Pancreas (tissue), 10 donors: Measurements from ENCODE around the gene ATP9B. TPM values are rescaled to one million over a fixed set of nuclear protein-coding genes. Genes with fewer than 3 reads are reported as not detected.
"Not testable (repeated sequence)": the region's sequence is repeated elsewhere in the genome, so short reads cannot be mapped to it uniquely, and the experiment has no call there.

ENCODE experiments used
- ATAC-seq, 4 donors: fragments of 200-7000 bp; cut with Tn5 transposase; one replicate each; pipeline versions ENCODE4 v1.8.0 to v1.9.1; 2020; ENCODE audit warnings: mild to moderate bottlenecking in 4 of 4, moderate library complexity in 4 of 4
- DNase-seq, 6 donors: peaks; one replicate each; pipeline ENCODE4 v3.0.0-alpha.2; 2020
- FAIRE-seq: peaks from 2 replicates; lab custom pipeline; 2012; peaks lifted over from hg19 to GRCh38; lab: Jason Lieb, UNC
- H3K27ac ChIP-seq, 4 donors: fragments of 200-600 bp; sonication (generic); 1 replicate in 3 of 4; 2 replicates in 1 of 4; pipeline versions ENCODE4 v1.5.0 to v1.8.0; 2020
- H3K27me3 ChIP-seq, 4 donors: fragments of 200-600 bp; one replicate each; pipeline ENCODE4 v1.8.0; 2021
- H3K36me3 ChIP-seq, 3 donors: fragments of 200-600 bp; sonication (generic) in 1 of 3; one replicate each; pipeline versions ENCODE4 v1.5.0 to v1.8.0; 2020 to 2021
- H3K4me1 ChIP-seq, 3 donors: fragments of 200-600 bp; one replicate each; pipeline ENCODE4 v1.8.0; 2021
- H3K4me3 ChIP-seq, 4 donors: fragments of 200-600 bp; sonication (generic) in 2 of 4; one replicate each; pipeline versions ENCODE4 v1.5.0 to v1.8.0; 2020 to 2021
- H3K9me3 ChIP-seq, 4 donors: fragments of 200-600 bp; one replicate each; pipeline ENCODE4 v1.8.0; 2021
- CTCF ChIP-seq, 4 donors: fragments of 200-600 bp; sonication (generic) in 3 of 4; IDR thresholded peaks; one replicate each; pipeline versions ENCODE4 v1.5.0 to v1.8.0; 2021; ENCODE audit warnings: antibody characterized with exemption in 4 of 4
- WGBS, 2 donors: extraction: QIAGEN DNeasy Blood & Tissue Kit; methylation state at CpG; one replicate each; pipeline ENCODE4 v1.1.7; 2013; 5-methylcytosine and 5-hydroxymethylcytosine counted together
- intact Hi-C, 3 donors: fragments of 100-400 bp; cut with DNase I; formaldehyde crosslinking; loops; one replicate each; pipeline versions ENCODE4 v1.11.1 to v1.14.2; 2022
- polyA plus RNA-seq, 2 donors: library from polyadenylated mRNA; stranded (reverse); fragments of 200-250 nt; gene quantifications; one replicate each; pipeline ENCODE4 v1.2.3, GENCODE V29; 2013
- total RNA-seq, 6 donors: library from RNA; stranded (reverse); fragmentation: NEBNext Ultra II Directional in 4 of 6; extraction: Animal tissue kit (Norgen Biotek cat#: 25700) in 4 of 6; gene quantifications; one replicate each; pipeline versions ENCODE4 v1.2.1 to v1.2.4, GENCODE V29; 2021 to 2023
- donor health status: healthy with polysubstance abuse.
- donor health status: DM: no; HTN: no; CAD: no; lungs with moderate emphysema.
- donor health status: DM: no; HTN: no; CAD: no.
- donor health status: control.
- donor health status: control.
- donor health status: Bipolar disorder and iron deficiency.
- donor health status: DM: yes; HTN: yes; CAD: no.
- donor health status: DM: no; HTN: no; CAD: no.
- donor health status: DM: no; HTN: no; CAD: no.
- donor health status: DM: yes; HTN: yes; CAD: no.

Gene ATP9B
- total and polyA plus RNA-seq, 8 donors = 10.2 to 19.0 (median 15.5) TPM

- no peak for TF ChIP-seq CTCF (IDR thresholded peaks at IDR 0.05)
- H3K27ac ChIP-seq = no peak overlapping the region
- 89 to 90% methylated on average over 11 of the region's 11 CpGs for WGBS, 2 donors
- DNase-seq (no peak), FAIRE-seq (no peak), ATAC-seq (no peak)
- no peaks in the 10 kb centered on the region for H3K27me3 ChIP-seq
- H3K9me3 ChIP-seq = no peaks in the 10 kb centered on the region
- H3K4me1 ChIP-seq = no peaks in the 10 kb centered on the region
- no peak overlapping the region for H3K4me3 ChIP-seq
- no peaks in the 10 kb centered on the region for H3K36me3 ChIP-seq
- intact Hi-C loops = no loop called here
Observed at GRCh38 chr18:79283131-79283810, 214.1 kb downstream of the ATP9B start.

GRCh38 chr18:79283929-79284328, 214.7 kb downstream of the ATP9B start:
- no peak overlapping the region for H3K27ac ChIP-seq
- no peak for DNase-seq
- H3K36me3 ChIP-seq = no peaks in the 10 kb centered on the region
- no peak for TF ChIP-seq CTCF (IDR thresholded peaks at IDR 0.05)
- intact Hi-C loops = no loop called here
- WGBS, 2 donors = 93 to 95% methylated on average over 4 of the region's 4 CpGs
- no peaks in the 10 kb centered on the region for H3K27me3 ChIP-seq
- no peak for ATAC-seq
- FAIRE-seq = no peak
- no peak overlapping the region for H3K4me3 ChIP-seq
- no peaks in the 10 kb centered on the region for H3K4me1 ChIP-seq
- H3K9me3 ChIP-seq = no peaks in the 10 kb centered on the region

GRCh38 chr18:79285191-79285590, 216.0 kb downstream of the ATP9B start:
- H3K36me3 ChIP-seq, H3K4me1 ChIP-seq, H3K27me3 ChIP-seq, FAIRE-seq, H3K9me3 ChIP-seq, ATAC-seq, H3K27ac ChIP-seq, intact Hi-C loops, DNase-seq, H3K4me3 ChIP-seq: not testable (repeated sequence)
- WGBS, 2 donors = 100% methylated on average over 1 of the region's 1 CpG

DNA sequence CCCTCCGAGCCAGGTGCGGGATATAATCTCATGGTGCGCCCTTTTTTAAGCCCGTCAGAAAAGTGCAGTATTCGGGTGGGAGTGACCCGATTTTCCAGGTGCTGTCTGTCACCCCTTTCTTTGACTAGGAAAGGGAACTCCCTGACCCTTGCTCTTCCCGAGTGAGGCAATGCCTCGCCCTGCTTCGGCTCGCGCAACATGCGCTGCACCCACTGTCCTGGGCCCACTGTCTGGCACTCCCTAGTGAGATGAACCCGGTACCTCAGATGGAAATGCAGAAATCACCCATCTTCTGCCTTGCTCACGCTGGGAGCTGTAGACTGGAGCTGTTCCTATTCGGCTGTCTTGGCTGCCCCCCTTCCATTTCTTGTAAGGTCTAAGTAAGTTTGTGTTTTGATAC, 221.2 kb downstream of the ATP9B start:
- DNase-seq, H3K27me3 ChIP-seq, H3K27ac ChIP-seq, ATAC-seq, intact Hi-C loops, H3K9me3 ChIP-seq, FAIRE-seq, H3K4me1 ChIP-seq, H3K36me3 ChIP-seq, H3K4me3 ChIP-seq: not testable (repeated sequence)
- 97 to 99% methylated on average over 15 of the region's 15 CpGs for WGBS, 2 donors

- no peak overlapping the region for H3K4me3 ChIP-seq
- ATAC-seq (no peak), DNase-seq (no peak), FAIRE-seq (no peak)
- H3K36me3 ChIP-seq = no peaks in the 10 kb centered on the region
- H3K27ac ChIP-seq = no peak overlapping the region
- H3K4me1 ChIP-seq = no peaks in the 10 kb centered on the region
- no peak for TF ChIP-seq CTCF (IDR thresholded peaks at IDR 0.05)
- intact Hi-C loops = no loop called here
- 96% methylated on average over 6 of the region's 6 CpGs for WGBS, 2 donors
- no peaks in the 10 kb centered on the region for H3K27me3 ChIP-seq
- no peaks in the 10 kb centered on the region for H3K9me3 ChIP-seq
Observed at GRCh38 chr18:79290876-79291275, 221.7 kb downstream of the ATP9B start.

- Histone ChIP-seq H3K27ac (no peak overlapping the region), H3K36me3 (no peaks in the 10 kb centered on the region), H3K9me3 (no peaks in the 10 kb centered on the region), H3K4me1 (no peaks in the 10 kb centered on the region), H3K4me3 (no peak overlapping the region), H3K27me3 (no peaks in the 10 kb centered on the region)
- ATAC-seq (no peak), FAIRE-seq (no peak), DNase-seq (no peak)
- intact Hi-C loops = no loop called here
- WGBS, 2 donors = 88% methylated on average over 10 of the region's 10 CpGs
- TF ChIP-seq CTCF (IDR thresholded peaks at IDR 0.05) = no peak
Observed at GRCh38 chr18:79294235-79294634, 225.0 kb downstream of the ATP9B start.
